Activated B cell treated with CpG ODN at 0.5 μM for 24 hours (primary cell): ENCODE measurements around the gene ARHGEF4. TPM values are rescaled to one million over a fixed set of nuclear protein-coding genes. Genes with fewer than 3 reads are reported as not detected.

Source experiments
- ATAC-seq: fragments of 200-7000 bp; cut with Tn5 transposase; one replicate; pipeline ENCODE4 v1.10.0; 2021; ENCODE audit warnings: low read depth, mild to moderate bottlenecking, moderate library complexity
- CTCF ChIA-PET: fragments of 350-600 bp; sonication (Branson Sonifier 250); formaldehyde crosslinking; loops from one replicate; lab custom pipeline; 2021; ENCODE audit warnings: antibody characterized with exemption; lab: Charles Lee
- POLR2A ChIA-PET: fragments of 350-600 bp; sonication (Branson Sonifier 250); formaldehyde crosslinking; loops from one replicate; lab custom pipeline; 2021; ENCODE audit warnings: antibody characterized with exemption; lab: Charles Lee
- DNase-seq: peaks from one replicate; pipeline ENCODE4 v3.0.0; 2022
- H3K27ac Mint-ChIP-seq: one replicate; pipeline ENCODE4 v1.8.0; 2020; ENCODE audit warnings: mixed read lengths
- H3K27me3 Mint-ChIP-seq: one replicate; pipeline ENCODE4 v1.8.0; 2021; ENCODE audit warnings: mixed read lengths
- H3K36me3 Mint-ChIP-seq: one replicate; pipeline ENCODE4 v1.8.0; 2021; ENCODE audit warnings: low read depth, mixed read lengths
- H3K4me1 Mint-ChIP-seq: one replicate; pipeline ENCODE4 v1.8.0; 2021; ENCODE audit warnings: mixed read lengths
- H3K4me3 Mint-ChIP-seq: one replicate; pipeline ENCODE4 v1.8.0; 2020; ENCODE audit warnings: mild to moderate bottlenecking, mixed read lengths
- H3K9me3 Mint-ChIP-seq: one replicate; pipeline ENCODE4 v1.8.0; 2020; ENCODE audit warnings: mixed read lengths
- CTCF ChIP-seq: fragments of 200-600 bp; IDR thresholded peaks from one replicate; pipeline ENCODE4 v1.8.0; 2022; ENCODE audit warnings: antibody characterized with exemption, mild to moderate bottlenecking
- intact Hi-C: fragments of 100-400 bp; cut with micrococcal nuclease; formaldehyde crosslinking; loops from one replicate; pipeline ENCODE4 v1.15.1; 2024
- total RNA-seq: library from RNA; stranded (reverse); gene quantifications from 2 replicates; pipeline ENCODE4 v1.2.3, GENCODE V29; 2022

Gene ARHGEF4
- total RNA-seq, 1 donor from 2014 or later: 0.29 TPM

GRCh38 chr2:130928385-130928784, 91.7 kb downstream of the ARHGEF4 start:
- ChIA-PET POLR2A (no interaction called here), CTCF (interaction anchor here (1.3 kb wide), 1 partner anchor 8 kb away, joined by 3 read pairs; no protein-coding TSS in a partner anchor)
- Mint-ChIP-seq H3K27ac (no peak overlapping the region), H3K4me3 (no peak overlapping the region), H3K27me3 (peaks cover 19% of the 10 kb centered on the region), H3K36me3 (no peaks in the 10 kb centered on the region), H3K4me1 (no peaks in the 10 kb centered on the region), H3K9me3 (no peaks in the 10 kb centered on the region)
- DNase-seq (no peak), ATAC-seq (no peak)
- no peak for TF ChIP-seq CTCF
- intact Hi-C loops: no loop called here

- no peak for DNase-seq
- Mint-ChIP-seq H3K27ac (no peak overlapping the region), H3K36me3 (no peaks in the 10 kb centered on the region), H3K4me1 (no peaks in the 10 kb centered on the region), H3K27me3 (peaks cover 17% of the 10 kb centered on the region), H3K9me3 (peaks cover 2% of the 10 kb centered on the region), H3K4me3 (no peak overlapping the region)
- no peak for TF ChIP-seq CTCF
- intact Hi-C loops: no loop called here
- CTCF ChIA-PET: no interaction called here
- POLR2A ChIA-PET: no interaction called here
- no peak for ATAC-seq
Measured at GRCh38 chr2:130930740-130931659, 94.3 kb downstream of the ARHGEF4 start.

- CTCF ChIA-PET: no interaction called here
- intact Hi-C loops: no loop called here
- no peak for ATAC-seq
- peaks cover 5% of the 10 kb centered on the region for H3K9me3 Mint-ChIP-seq
- no peak for DNase-seq
- no peaks in the 10 kb centered on the region for H3K4me1 Mint-ChIP-seq
- H3K4me3 Mint-ChIP-seq: no peak overlapping the region
- H3K27ac Mint-ChIP-seq: no peak overlapping the region
- no peaks in the 10 kb centered on the region for H3K36me3 Mint-ChIP-seq
- POLR2A ChIA-PET: no interaction called here
- TF ChIP-seq CTCF: no peak
- peaks cover 9% of the 10 kb centered on the region for H3K27me3 Mint-ChIP-seq
Measured at GRCh38 chr2:130933501-130933900, 96.8 kb downstream of the ARHGEF4 start.

- H3K27ac Mint-ChIP-seq: no peak overlapping the region
- no peaks in the 10 kb centered on the region for H3K36me3 Mint-ChIP-seq
- intact Hi-C loops: no loop called here
- peaks cover 6% of the 10 kb centered on the region for H3K27me3 Mint-ChIP-seq
- no peaks in the 10 kb centered on the region for H3K4me1 Mint-ChIP-seq
- no peak for ATAC-seq
- no peak for DNase-seq
- H3K4me3 Mint-ChIP-seq: no peak overlapping the region
- peaks cover 5% of the 10 kb centered on the region for H3K9me3 Mint-ChIP-seq
- ChIA-PET CTCF (no interaction called here), POLR2A (no interaction called here)
- no peak for TF ChIP-seq CTCF
Measured at GRCh38 chr2:130936451-130936850, 99.7 kb downstream of the ARHGEF4 start.

- Mint-ChIP-seq H3K36me3 (no peaks in the 10 kb centered on the region), H3K4me1 (no peaks in the 10 kb centered on the region), H3K27me3 (peaks cover 2% of the 10 kb centered on the region), H3K4me3 (no peak overlapping the region), H3K9me3 (peaks cover 21% of the 10 kb centered on the region), H3K27ac (no peak overlapping the region)
- no peak for ATAC-seq
- intact Hi-C loops: no loop called here
- ChIA-PET CTCF (no interaction called here), POLR2A (no interaction called here)
- DNase-seq: no peak
- TF ChIP-seq CTCF: no peak
Measured at GRCh38 chr2:130947967-130948366, 111.3 kb downstream of the ARHGEF4 start.
